HTERT RPE-1 (cell line): ENCODE measurements around the gene CHPF2.

Experiments used
- in situ Hi-C: fragments of 300-500 bp; cut with MboI; formaldehyde crosslinking; loops from 4 replicates; pipeline ENCODE4 v1.14.3; 2020; ENCODE audit warnings: low sequenced_read_pairs

Gene CHPF2, protein sequence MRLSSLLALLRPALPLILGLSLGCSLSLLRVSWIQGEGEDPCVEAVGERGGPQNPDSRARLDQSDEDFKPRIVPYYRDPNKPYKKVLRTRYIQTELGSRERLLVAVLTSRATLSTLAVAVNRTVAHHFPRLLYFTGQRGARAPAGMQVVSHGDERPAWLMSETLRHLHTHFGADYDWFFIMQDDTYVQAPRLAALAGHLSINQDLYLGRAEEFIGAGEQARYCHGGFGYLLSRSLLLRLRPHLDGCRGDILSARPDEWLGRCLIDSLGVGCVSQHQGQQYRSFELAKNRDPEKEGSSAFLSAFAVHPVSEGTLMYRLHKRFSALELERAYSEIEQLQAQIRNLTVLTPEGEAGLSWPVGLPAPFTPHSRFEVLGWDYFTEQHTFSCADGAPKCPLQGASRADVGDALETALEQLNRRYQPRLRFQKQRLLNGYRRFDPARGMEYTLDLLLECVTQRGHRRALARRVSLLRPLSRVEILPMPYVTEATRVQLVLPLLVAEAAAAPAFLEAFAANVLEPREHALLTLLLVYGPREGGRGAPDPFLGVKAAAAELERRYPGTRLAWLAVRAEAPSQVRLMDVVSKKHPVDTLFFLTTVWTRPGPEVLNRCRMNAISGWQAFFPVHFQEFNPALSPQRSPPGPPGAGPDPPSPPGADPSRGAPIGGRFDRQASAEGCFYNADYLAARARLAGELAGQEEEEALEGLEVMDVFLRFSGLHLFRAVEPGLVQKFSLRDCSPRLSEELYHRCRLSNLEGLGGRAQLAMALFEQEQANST

DNA sequence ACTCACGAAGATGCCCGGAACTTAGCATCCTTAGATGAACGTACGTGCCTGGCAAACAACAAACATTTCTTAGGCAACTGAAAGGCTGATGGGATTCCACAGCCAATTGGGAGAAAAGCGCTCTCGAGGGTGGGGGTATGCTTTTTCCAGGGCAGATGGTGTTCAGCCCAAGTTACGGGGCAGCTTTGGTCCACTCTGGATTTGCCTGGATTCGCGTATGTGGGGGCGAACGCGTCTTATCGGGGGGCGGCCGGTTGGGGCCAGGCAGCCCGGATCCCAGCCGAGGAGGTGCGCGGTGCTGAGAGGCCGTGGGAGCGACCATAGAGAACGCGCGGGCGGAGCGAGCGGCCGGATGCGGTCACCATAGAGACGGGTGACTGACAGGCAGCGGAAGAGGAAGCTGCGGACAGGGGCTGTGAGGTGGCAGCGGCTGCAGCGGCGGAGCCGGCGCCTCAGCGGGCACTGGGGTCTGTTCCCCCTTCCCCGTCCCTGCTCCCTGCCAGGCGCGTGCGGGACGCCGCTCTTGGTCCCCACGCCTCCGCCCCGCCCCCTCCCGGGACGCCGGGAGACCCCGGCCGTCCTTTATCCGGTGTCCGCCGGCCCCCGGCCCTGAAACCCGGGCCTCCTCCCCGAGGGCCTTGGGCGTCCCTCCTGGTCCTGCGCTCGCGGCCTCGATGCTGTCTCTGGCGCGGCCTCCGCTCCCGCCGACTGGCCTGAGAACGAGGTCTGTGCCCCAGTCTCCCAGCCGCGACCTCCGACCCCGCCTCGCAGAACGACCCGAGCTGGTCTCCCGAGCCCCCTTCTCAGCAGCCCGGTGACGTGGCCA lies at the start of gene CHPF2:
Gene CHPF2, plus strand, starts transcription at position 393 of the 826 bp plus-strand sequence. CDS start 1,529 bp downstream, outside the sequence.
- in situ Hi-C loops: no loop called here

DNA sequence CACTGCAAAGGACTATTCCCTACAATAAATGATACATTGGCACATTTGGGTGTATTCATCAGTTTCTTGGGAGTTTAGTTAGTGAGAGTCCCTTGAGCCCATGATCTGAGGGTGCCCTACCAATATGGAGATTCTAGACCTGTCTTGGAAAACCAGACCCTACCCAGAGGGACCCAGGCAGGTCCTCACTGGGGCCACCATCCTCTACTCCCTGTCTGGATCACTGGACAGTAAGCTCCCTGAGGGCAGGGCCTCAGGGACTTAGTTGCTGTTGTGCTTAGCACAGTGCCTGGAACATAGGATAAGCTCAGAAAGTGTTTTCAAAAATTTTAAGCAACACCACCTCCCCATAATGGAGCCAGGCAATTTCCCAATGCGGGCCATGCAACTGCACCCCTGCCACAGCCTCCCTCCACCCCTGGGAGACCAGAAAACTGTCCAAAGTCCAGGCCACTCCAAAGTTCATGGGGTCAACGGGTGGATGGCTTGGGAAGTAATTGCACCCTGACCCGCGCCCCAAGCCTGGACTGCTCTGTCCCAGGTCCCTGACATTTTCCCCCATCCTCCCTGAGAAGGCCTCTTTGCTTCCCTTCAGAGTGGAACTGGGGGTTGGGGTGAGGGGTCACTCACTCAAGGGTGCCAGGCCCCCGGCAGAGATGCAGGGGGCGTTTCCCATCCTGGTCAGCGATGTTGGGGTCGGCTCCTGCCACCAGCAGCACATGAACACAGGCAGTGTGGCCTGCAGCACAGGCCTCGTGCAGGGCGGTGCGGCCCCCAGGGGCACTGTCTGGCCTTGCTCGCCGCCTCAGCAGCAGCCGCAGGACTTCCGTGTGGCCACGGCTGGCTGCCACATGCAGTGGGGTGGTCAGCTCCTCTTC lies 46.3 kb upstream of the CHPF2 start:
- in situ Hi-C loops: no loop called here

DNA sequence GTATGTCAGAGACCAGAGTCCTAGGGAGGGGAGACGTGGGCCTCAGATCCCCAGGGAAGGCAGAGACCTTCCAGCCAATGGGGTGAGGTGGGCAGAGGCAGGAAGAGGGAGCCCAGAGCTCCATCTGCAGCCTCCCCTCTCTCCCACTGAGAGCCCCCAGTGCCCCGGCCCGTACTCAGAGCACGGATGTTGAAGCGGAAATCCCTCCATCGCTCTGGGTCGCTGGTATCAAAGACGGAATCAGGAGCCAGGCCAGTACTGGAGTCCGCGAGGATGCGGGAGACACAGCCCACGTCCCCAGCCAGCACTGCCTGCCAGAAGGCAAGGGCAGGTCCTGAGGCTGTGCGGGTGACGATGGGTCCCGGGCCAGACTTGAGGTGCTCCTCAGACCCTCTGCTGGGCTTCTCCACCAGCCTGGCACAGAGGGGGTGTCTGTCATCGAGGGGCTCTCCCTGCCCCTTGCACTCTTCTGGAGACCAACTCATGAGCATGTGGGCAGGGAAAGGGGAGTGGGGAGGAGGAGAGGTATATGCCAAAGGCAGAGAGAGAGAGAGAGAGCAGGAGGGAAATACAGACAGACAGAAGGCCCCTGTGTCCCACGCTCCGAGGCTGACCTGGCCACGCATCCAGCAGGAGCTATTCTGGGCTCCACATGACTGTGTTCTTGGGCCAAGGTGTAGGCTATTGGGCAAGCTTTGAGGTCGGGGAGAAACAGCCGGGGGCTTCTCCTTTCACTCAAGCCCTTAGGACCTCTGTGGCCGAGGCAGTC lies 45.5 kb upstream of the CHPF2 start, which contains the start of gene ASB10:
Gene ASB10, minus strand, starts transcription at position 611 of the 769 bp plus-strand sequence. Its CDS starts 120 bp downstream, at position 491.
- in situ Hi-C loops: no loop called here

DNA sequence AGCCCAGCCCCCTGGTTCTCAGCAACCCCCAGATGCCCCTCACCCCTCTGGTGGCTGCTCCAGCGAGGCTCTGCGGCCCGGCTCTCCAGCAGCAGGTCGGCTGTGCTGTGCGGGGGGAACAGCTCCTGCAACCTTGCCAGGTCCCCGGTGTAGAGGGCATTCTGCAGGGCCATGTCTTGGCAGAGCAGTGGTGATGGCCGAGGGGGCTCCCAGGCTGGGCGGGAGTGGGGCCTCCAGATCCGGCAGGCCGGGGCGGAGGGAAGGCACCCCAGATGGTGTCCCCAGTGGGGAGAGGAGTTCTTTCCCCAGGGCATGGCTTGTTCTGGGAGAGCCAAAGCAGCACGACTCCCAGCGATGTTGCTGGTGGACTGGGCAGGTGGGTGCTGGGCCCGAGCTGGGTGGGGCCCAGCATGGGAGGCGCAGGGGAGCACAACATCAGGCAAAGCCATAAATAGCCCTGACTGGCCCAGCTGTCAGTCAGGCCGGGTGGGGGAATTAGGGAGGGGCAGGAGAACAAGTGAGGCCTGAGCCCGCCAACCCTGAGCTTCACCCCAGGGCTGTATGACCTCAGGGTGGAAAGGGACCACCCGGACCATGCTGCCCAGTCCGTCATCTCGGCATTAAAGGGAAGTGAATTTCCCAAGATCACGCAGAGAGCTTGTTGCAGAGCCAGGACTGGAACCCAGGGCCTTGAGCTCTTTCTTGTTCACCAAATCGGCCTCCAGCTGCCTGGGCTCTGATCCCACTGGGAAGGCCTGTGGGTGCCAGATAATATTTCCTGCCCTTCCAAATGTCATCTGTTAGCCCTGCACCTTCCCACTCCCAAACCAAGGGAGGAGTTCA lies 44.7 kb upstream of the CHPF2 start:
- in situ Hi-C loops: no loop called here

DNA sequence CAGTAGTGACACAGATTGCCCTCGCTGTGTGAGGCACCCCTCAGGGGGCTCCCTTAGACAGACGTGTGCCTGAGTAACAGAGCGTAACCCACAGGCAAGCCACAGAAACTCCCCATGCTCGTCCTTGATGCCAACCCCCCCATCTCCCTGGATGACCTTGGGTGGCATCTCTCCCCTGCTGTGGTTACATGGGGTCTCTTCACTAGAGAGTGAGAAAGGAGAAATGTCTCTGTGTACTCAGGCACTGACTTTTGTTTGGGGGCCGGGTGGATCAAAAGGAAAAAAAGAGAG lies 44.1 kb upstream of the CHPF2 start:
- in situ Hi-C loops: no loop called here

DNA sequence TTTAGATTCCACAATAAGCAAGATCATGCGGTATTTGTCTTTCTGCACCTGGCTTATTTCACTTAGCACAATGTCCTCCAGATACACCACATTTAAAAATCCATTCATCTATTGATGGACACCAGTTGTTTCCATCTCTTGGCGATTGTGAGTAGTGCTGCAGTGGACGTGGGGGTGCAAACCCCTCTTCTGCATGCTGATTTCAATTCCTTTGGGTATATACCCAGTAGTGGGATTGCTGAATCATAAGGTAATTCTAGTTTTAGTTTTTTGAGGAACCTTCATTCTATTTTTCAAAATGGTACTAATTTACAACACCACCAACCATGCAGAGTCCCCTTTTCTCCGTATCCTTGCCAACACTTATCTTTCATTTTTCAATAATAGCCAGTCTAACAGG lies 43.2 kb upstream of the CHPF2 start:
- in situ Hi-C loops: no loop called here

DNA sequence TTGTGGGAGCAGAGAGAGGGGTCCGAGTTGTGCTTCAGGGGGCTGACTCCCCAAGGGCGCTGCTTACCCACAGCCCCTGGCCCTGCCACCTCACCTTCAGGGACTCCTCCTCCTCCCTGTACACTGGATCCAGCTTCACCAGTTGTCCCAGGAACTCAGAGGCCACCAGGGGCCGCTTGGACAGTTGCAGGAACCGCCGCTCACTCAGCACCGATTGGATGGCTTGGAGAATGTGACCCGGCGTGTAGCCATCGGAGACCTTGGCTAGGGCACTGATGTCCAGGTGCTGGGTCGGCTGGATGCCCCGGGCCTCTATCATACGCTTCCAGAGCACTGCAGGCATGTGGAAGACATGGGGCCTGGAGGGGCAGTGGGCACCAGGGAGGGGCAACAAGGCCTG lies 40.7 kb upstream of the CHPF2 start:
- in situ Hi-C loops: no loop called here

DNA sequence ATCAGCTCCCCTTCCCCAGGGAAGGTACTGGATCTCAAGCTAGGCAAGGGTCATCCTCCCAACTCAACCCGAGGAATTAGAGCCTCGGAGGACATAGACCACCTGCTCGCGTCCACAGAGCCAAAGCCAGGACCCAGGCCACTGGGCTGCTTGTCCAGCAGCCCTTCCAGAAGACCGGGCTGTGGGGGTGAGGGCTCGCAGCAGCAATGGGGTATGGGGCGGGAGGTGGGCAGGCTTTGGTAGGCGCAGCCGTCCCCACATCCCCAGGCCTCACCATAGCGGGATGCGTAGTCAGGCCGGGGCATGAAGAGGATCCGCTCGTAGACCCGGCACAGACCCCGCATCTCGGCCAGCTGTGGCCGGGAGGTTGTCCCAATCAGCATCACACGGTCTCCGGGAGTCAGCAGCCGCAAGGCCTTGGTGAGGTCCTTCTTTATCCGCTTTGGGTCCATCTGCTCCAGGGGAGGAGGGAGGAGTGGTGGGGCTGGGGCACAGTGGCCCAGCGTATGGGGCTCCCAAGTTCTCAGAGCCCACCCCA lies 40.2 kb upstream of the CHPF2 start:
- in situ Hi-C loops: no loop called here

DNA sequence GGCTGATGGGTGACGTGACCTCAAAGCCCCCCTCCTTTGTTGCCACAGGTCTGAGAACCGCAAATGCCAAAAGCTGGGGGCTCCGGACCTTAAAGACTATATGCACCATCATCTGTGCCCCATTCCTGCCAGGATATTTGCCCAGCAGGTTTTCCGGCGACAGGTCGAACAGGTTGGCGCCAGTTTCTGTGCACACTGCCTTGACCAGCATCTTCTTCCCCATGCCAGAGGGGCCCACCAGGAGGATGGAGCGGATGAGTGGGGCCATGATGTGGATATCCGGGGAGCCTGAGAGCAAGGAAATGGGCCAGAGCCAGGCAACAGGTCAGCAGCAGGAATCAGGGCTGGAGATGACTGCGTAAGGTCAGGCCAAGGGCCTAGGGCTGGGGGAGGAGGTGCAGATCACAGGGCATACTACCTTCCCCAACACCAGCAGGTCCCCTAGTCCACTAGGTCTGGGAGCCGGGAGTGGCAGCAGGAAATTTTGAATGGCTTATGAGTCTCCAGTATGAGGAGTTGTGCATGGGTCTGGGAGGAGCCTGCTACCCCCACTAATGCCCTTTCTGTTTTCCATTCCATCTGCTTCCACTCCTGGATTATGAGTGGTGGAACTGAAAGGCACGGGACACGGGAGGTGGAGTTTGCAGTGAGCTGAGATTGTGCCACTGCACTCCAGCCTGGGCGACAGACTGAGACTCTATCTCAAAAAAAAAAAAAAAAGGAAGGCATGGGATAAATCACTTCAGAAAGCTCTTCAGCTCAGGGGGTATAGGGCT lies 38.9 kb upstream of the CHPF2 start:
- in situ Hi-C loops: no loop called here

DNA sequence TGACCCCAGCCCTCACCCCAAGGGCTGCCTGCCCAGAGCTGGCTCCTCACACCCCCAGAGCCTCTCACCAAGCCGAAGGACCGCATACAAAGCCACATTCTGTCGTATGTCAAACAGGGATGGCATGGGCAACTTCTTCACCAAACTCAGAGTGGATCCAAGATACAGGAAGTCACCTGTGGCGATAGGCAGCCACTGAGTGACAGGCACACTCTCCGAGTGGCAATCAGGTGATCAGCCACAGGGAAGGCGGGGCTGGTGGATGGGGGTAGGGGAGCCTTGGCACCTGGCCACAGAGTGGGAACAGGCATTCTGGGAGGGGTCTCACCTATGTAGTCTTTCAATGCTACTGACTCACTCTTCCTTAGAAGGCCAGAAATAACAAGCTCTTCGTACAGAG lies 38.1 kb upstream of the CHPF2 start:
- in situ Hi-C loops: no loop called here

DNA sequence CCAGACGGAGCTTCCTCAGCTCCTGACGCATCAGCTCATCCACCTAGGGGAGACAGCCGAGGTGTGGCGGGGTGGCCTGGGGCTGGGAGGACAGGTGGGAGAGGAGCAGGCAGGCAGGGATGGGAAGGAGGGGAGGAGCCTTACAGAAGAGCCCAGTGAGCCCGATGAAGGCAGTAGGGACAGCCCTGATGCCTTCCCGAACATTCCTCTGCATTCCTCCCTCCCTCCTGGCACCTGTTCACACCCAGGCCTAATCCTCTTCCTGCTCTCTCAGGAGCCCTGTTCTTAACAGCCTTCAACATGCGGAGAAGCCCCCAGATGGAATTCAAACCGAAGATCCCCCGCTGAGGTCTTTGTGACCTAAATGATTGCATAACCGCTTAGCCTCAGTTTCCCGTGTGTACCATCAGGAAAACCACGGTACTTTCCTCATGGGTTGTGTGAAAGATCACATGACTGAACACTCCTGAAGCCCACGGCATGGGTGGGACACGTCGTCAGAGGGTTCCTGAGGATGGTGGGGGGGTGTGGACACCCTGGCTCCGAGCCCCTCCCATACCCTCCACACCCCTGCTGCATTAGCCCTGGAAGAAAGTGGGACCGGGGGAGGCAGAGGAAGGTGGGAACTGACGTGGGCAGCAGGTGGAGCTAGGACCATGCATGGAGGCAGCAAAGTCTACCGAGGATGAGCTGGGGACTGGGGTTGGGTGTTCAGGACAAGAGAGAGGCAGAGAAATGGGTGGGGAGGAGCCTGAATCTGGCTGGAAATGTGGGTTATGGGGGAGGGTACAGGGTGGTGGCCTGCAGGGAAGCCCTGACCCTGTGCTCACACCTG lies 36.5 kb upstream of the CHPF2 start:
- in situ Hi-C loops: no loop called here

DNA sequence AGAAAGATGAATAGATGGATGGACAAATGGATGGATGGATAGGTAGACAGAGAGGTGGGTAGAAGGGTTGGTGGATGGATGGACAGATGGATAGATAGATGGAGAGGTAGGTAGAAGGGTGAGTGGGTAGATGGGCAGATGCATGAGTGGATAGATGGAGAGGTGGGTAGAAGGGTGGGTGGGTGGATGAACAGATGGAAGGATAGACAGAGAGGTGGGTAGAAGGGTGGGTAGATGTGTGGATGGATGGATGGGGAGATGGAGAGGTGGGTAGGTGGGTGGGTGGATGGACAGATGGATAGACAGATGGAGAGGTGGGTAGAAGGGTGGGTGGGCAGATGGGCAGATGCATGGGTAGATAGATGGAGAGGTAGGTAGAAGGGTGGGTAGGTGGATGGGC lies 34.4 kb upstream of the CHPF2 start:
- in situ Hi-C loops: no loop called here

DNA sequence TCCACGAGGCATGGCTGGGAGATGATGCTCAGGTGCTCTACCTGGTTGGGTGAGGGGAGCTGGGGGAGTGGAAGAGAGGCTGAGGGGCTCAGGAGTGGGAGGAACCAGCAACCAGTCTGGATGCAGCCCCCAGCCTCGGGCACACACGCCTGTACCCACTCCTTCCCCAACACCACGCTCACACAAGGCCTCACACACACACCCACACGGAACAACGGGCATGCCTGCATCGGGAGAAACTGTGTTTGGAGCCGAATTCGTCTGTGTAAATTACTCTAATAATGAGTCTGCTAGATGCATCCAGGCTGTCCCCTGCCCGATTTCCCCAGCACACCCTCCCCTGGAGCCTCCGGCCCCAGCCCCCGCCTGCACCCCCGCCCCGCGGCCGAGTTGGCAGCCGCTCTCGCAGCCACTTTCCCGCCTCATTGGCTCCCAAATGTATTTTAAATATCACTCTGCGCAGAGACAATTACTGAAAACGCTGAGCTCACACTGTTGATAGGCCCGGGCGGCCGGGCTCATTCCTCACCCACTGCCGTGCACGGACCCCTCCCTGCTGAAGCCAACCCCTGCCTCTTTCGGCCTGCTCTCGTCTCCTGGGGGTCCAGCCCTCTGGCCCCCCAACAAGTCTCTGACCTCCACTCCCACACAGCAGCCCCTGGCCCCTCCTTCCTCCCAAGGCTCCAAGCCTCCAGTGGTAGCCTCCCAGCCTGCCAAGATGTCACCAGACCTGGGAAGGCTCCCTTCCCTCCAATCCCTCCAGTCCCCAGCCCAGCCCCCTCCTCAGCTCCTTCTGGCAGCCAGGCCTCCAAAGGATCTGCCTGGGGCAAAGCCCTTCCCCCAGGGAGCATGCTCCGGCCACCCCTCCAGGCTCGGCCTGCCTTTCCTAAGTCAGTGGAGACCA lies 33.1 kb upstream of the CHPF2 start:
- in situ Hi-C loops: no loop called here

DNA sequence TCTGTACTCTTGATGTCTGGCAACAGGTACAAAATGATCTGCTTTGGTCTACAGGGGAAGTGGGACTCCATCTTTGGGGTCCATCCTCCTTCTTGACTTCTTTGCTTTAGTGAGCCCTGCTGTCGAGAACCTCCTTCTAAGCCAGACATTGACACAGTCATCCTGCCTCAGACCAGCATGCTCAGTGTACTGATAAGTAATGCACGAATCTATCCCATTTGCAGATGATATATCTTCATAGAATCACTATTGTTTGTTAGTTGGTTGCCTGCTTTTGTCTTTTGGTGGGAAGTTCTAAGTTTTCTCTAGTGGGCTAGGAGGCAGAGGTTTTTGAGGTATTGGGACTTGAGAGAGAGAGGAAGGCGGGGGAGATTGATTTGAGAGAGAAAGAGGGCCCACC lies 30.9 kb upstream of the CHPF2 start:
- in situ Hi-C loops: no loop called here

DNA sequence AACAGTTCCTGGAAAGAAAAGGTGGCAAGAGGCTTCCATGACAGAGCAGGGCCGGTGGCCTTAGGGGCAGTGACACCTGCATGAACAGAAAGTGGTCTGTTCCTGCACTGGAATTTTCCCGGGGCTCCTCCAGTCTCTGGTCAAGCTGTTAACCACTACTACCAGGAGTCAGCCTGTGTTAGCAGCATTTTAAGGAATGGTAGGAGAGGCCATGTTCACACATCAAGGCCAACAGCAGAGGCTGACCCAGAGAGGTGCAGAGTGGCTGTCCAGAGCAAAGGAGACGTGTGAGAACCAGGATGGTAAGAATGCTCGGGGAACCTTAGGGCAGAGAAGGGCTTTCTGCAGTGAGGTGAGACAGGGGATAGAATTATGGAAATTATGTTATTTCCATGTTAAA lies 30.5 kb upstream of the CHPF2 start:
- in situ Hi-C loops: no loop called here

DNA sequence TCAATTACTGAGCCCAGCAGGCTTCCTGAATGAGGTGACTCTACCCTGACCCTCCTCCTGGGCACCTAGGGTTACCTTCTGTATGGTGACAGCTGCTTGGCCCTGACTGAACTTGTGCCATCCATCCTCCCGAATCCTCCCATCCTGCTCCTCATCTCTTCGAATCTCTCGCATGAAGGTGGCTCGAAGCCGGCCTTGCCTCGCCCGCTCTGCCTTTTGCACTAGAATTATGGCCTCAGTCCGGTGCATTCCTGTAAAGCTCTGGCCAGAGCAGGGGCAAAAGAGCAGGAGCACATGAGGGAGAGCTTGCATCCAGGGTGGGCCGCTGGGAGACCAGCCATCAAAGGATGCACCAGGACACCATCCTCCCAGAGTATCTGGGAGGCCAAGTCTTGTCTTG lies 29.4 kb upstream of the CHPF2 start:
- in situ Hi-C loops: no loop called here
